HG03066 (cell line): Measurements from ENCODE around the gene IL17RC.

ENCODE experiments used
- ATAC-seq: cut with Tn5 transposase; IDR thresholded peaks from one replicate; pipeline ENCODE4 v1.9.1; 2021; ENCODE audit warnings: low read depth; ENCODE audit not compliant: unreplicated experiment

IL17RC gene

GRCh38 chr3:9942934-9943690 is 26.2 kb downstream of the IL17RC start:
- no peak for ATAC-seq

- ATAC-seq, result no peak
These were observed 27.4 kb downstream of the IL17RC start for GRCh38 chr3:9944271-9944670.

- no peak for ATAC-seq
These were observed 28.5 kb downstream of the IL17RC start for GRCh38 chr3:9945358-9945757.

GRCh38 chr3:9946112-9947024 is 29.5 kb downstream of the IL17RC start:
- ATAC-seq, result peak; percentile 69

GRCh38 chr3:9947025-9947995 is 30.4 kb downstream of the IL17RC start:
- no peak for ATAC-seq

GRCh38 chr3:9948586-9948985 is 31.7 kb downstream of the IL17RC start:
- no peak for ATAC-seq

GRCh38 chr3:9949115-9949514 is 32.2 kb downstream of the IL17RC start:
- ATAC-seq, result no peak

GRCh38 chr3:9949626-9950025 is 32.7 kb downstream of the IL17RC start:
- ATAC-seq, result no peak

GRCh38 chr3:9951126-9951525 is 34.2 kb downstream of the IL17RC start:
- peak; percentile 23 for ATAC-seq

GRCh38 chr3:9951598-9951961 is 34.7 kb downstream of the IL17RC start:
- ATAC-seq, result peak; percentile 9

- peak; percentile 65 for ATAC-seq
These were observed 35.3 kb downstream of the IL17RC start, which contains the start of gene PRRT3 for GRCh38 chr3:9951962-9952805. PRRT3 (minus strand) TSS chr3:9952408; CDS start chr3:9950115, 2,293 bp downstream.

- ATAC-seq, result no peak
These were observed 38.2 kb downstream of the IL17RC start for GRCh38 chr3:9955067-9955502.

GRCh38 chr3:9955611-9956352 is 38.9 kb downstream of the IL17RC start:
- no peak for ATAC-seq

GRCh38 chr3:9957214-9957613 is 40.3 kb downstream of the IL17RC start:
- ATAC-seq, result no peak

- ATAC-seq, result no peak
These were observed 48.4 kb downstream of the IL17RC start for GRCh38 chr3:9965200-9965875.

GRCh38 chr3:9966841-9967240 is 49.9 kb downstream of the IL17RC start:
- ATAC-seq, result no peak

GRCh38 chr3:9969632-9970019 is 52.7 kb downstream of the IL17RC start:
- ATAC-seq, result no peak

GRCh38 chr3:9970020-9970652 is 53.2 kb downstream of the IL17RC start:
- no peak for ATAC-seq
